H9 (cell line): Measurements from ENCODE around the gene FOXP4. TPM values are rescaled to one million over a fixed set of nuclear protein-coding genes. Genes with fewer than 3 reads are reported as not detected.

Experiments used
- DNase-seq: peaks from one replicate; pipeline ENCODE4 v3.0.0-alpha.2; 2017
- H2AFZ ChIP-seq: one replicate; pipeline ENCODE4 v1.6.1; 2013; ENCODE audit warnings: mild to moderate bottlenecking, low read length, control low read depth, moderate library complexity
- H2AK5ac ChIP-seq: 2 replicates; pipeline ENCODE4 v1.6.1; 2013; ENCODE audit warnings: low read length, control low read depth, mixed read lengths; ENCODE audit not compliant: insufficient read length
- H2BK120ac ChIP-seq: one replicate; pipeline ENCODE4 v1.6.1; 2013; ENCODE audit warnings: low read depth, mild to moderate bottlenecking, low read length, control low read depth, inconsistent platforms; ENCODE audit not compliant: poor library complexity, severe bottlenecking
- H2BK12ac ChIP-seq: 2 replicates; pipeline ENCODE4 v1.6.1; 2013; ENCODE audit warnings: low read length, control low read depth, mixed read lengths, low read depth; ENCODE audit not compliant: insufficient read length
- H2BK15ac ChIP-seq: 2 replicates; pipeline ENCODE4 v1.6.1; 2013; ENCODE audit warnings: low read depth, low read length, control low read depth
- H2BK20ac ChIP-seq: one replicate; pipeline ENCODE4 v1.6.1; 2013; ENCODE audit warnings: low read depth, mild to moderate bottlenecking, low read length, control low read depth, inconsistent platforms; ENCODE audit not compliant: poor library complexity, severe bottlenecking
- H2BK5ac ChIP-seq: 2 replicates; pipeline ENCODE4 v1.6.1; 2013; ENCODE audit warnings: low read length, control low read depth, mixed read lengths; ENCODE audit not compliant: insufficient read length
- H3K14ac ChIP-seq: 2 replicates; pipeline ENCODE4 v1.6.1; 2013; ENCODE audit warnings: low read length, control low read depth; ENCODE audit not compliant: insufficient read depth
- H3K18ac ChIP-seq: 2 replicates; pipeline ENCODE4 v1.6.1; 2013; ENCODE audit warnings: low read depth, mild to moderate bottlenecking, mixed read lengths, low read length, control low read depth; ENCODE audit not compliant: insufficient read length
- H3K23ac ChIP-seq: 2 replicates; pipeline ENCODE4 v1.6.1; 2013; ENCODE audit warnings: low read length, control low read depth, mixed read lengths, low read depth; ENCODE audit not compliant: insufficient read length
- H3K23me2 ChIP-seq: 2 replicates; pipeline ENCODE4 v1.6.1; 2013; ENCODE audit warnings: low read depth, mild to moderate bottlenecking, mixed read lengths, low read length, control low read depth; ENCODE audit not compliant: insufficient read length, poor library complexity, severe bottlenecking
- H3K27ac ChIP-seq: 2 replicates; pipeline ENCODE4 v1.5.1; 2013; ENCODE audit warnings: low read length, control low read depth, mixed read lengths, low read depth; ENCODE audit not compliant: insufficient read length
- H3K27me3 ChIP-seq: 2 replicates; pipeline ENCODE4 v1.6.1; 2013; ENCODE audit warnings: low read length, control low read depth, inconsistent platforms; ENCODE audit not compliant: insufficient read depth
- H3K4ac ChIP-seq: 2 replicates; pipeline ENCODE4 v1.6.1; 2013; ENCODE audit warnings: low read depth, mild to moderate bottlenecking, control low read depth, inconsistent platforms, low read length, moderate library complexity
- H3K4me1 ChIP-seq: 2 replicates; pipeline ENCODE4 v1.6.1; 2013; ENCODE audit warnings: low read length, control low read depth, inconsistent platforms; ENCODE audit not compliant: insufficient read depth
- H3K4me2 ChIP-seq: 2 replicates; pipeline ENCODE4 v1.6.1; 2013; ENCODE audit warnings: low read length, control low read depth, mixed read lengths; ENCODE audit not compliant: insufficient read length, insufficient read depth
- H3K56ac ChIP-seq: 2 replicates; pipeline ENCODE4 v1.6.1; 2013; ENCODE audit warnings: low read depth, mild to moderate bottlenecking, mixed read lengths, low read length, control low read depth; ENCODE audit not compliant: insufficient read length
- H3K79me1 ChIP-seq: 2 replicates; pipeline ENCODE4 v1.6.1; 2013; ENCODE audit warnings: low read depth, mild to moderate bottlenecking, moderate library complexity, low read length, control low read depth, inconsistent platforms; ENCODE audit not compliant: insufficient read depth, poor library complexity, severe bottlenecking
- H3K79me2 ChIP-seq: 2 replicates; pipeline ENCODE4 v1.6.1; 2013; ENCODE audit warnings: low read length, control low read depth, inconsistent platforms; ENCODE audit not compliant: insufficient read depth
- H3K9ac ChIP-seq: 2 replicates; pipeline ENCODE4 v1.6.1; 2013; ENCODE audit warnings: low read length, control low read depth, mixed read lengths; ENCODE audit not compliant: insufficient read length; ENCODE audit errors: extremely low read depth
- H3K9me3 ChIP-seq: one replicate; pipeline ENCODE4 v1.6.1; 2013; ENCODE audit warnings: low read depth, low read length, inconsistent platforms; ENCODE audit not compliant: control insufficient read depth
- H3T11ph ChIP-seq: one replicate; pipeline ENCODE4 v1.6.1; 2013; ENCODE audit warnings: mild to moderate bottlenecking, low read length, control low read depth, inconsistent platforms
- H4K20me1 ChIP-seq: one replicate; pipeline ENCODE4 v1.6.1; 2013; ENCODE audit not compliant: control insufficient read depth, insufficient read length, insufficient read depth
- H4K5ac ChIP-seq: 2 replicates; pipeline ENCODE4 v1.6.1; 2013; ENCODE audit warnings: low read depth, mild to moderate bottlenecking, mixed read lengths, low read length, control low read depth; ENCODE audit not compliant: insufficient read length
- H4K8ac ChIP-seq: replicated peaks from 2 replicates; pipeline ENCODE4 v1.6.1; 2013; ENCODE audit warnings: low read length, control low read depth, mixed read lengths, low read depth; ENCODE audit not compliant: insufficient read length
- H4K91ac ChIP-seq: 2 replicates; pipeline ENCODE4 v1.6.1; 2013; ENCODE audit warnings: low read depth, mild to moderate bottlenecking, moderate library complexity, mixed read lengths, low read length, control low read depth; ENCODE audit not compliant: insufficient read length
- H3K27ac Mint-ChIP-seq, 3 experiments: 2 replicates in 2 of 3; 3 replicates in 1 of 3; pipeline ENCODE4 v1.8.0; 2020 to 2021; ENCODE audit warnings: mixed read lengths in 3 of 3, mild to moderate bottlenecking in 1 of 3, moderate library complexity in 1 of 3
- H3K27me3 Mint-ChIP-seq: 2 replicates; pipeline ENCODE4 v1.8.0; 2021; ENCODE audit warnings: low read depth, mild to moderate bottlenecking, moderate library complexity, mixed read lengths
- H3K36me3 Mint-ChIP-seq, 3 experiments: 2 replicates in 2 of 3; 3 replicates in 1 of 3; pipeline ENCODE4 v1.8.0; 2020 to 2021; ENCODE audit warnings: low read depth in 3 of 3, mixed read lengths in 3 of 3; ENCODE audit not compliant: insufficient read depth in 1 of 3
- H3K4me1 Mint-ChIP-seq, 2 experiments: 2 replicates each; pipeline ENCODE4 v1.8.0; 2020; ENCODE audit warnings: mixed read lengths in 2 of 2
- H3K4me3 Mint-ChIP-seq, 2 experiments: 2 replicates in 1 of 2; 3 replicates in 1 of 2; pipeline ENCODE4 v1.8.0; 2020 to 2021; ENCODE audit warnings: mild to moderate bottlenecking in 2 of 2, mixed read lengths in 2 of 2, moderate library complexity in 1 of 2
- H3K9me3 Mint-ChIP-seq, 2 experiments: 2 replicates in 1 of 2; 3 replicates in 1 of 2; pipeline ENCODE4 v1.8.0; 2020; ENCODE audit warnings: mild to moderate bottlenecking in 2 of 2, mixed read lengths in 2 of 2, moderate library complexity in 1 of 2
- CTCF ChIP-seq: fragments of 200-600 bp; sonication (generic); conservative IDR thresholded peaks from 3 replicates; pipeline ENCODE4 v1.8.0; 2021; ENCODE audit warnings: antibody characterized with exemption, mild to moderate bottlenecking
- WGBS: extraction: QIAGEN DNeasy Blood & Tissue Kit; methylation state at CpG from one replicate; pipeline ENCODE4 v1.1.7; 2013; ENCODE audit warnings: missing lambda C conversion rate, low lambda C conversion rate, mixed read lengths; ENCODE audit not compliant: insufficient read length; ENCODE audit errors: extremely low coverage; 5-methylcytosine and 5-hydroxymethylcytosine counted together
- total RNA-seq: library from RNA; stranded (reverse); gene quantifications from 2 replicates; pipeline ENCODE4 v1.2.1, GENCODE V29; 2021

The FOXP4 gene
- total RNA-seq, 1 experiment from 2014 or later = 18.2 TPM

- H3K4me1 ChIP-seq = peaks cover 1% of the 10 kb centered on the region; the same call in 1 of the 2 replicates
- peaks cover 19 to 41% of the 10 kb centered on the region in 2 experiments for H3K4me1 Mint-ChIP-seq
- TF ChIP-seq CTCF = no peak
These were observed 43.7 kb downstream of the FOXP4 start for GRCh38 chr6:41589636-41590622.

More at GRCh38 chr6:41589636-41590622, 43.7 kb downstream of the FOXP4 start:
- Histone ChIP-seq H3K18ac (no peak overlapping the region), H2BK15ac (no peak overlapping the region), H2AFZ (no peak overlapping the region), H3K27me3 (no peaks in the 10 kb centered on the region), H3K56ac (no peak overlapping the region), H4K5ac (no peak overlapping the region), H3K9ac (no peak overlapping the region), H3K23ac (no peak overlapping the region), H2BK12ac (no peak overlapping the region), H3T11ph (no peak overlapping the region), H4K91ac (no peak overlapping the region), H3K27ac (no peak overlapping the region), H3K79me1 (no peaks in the 10 kb centered on the region), H3K79me2 (no peaks in the 10 kb centered on the region), H3K4me2 (no peak overlapping the region), H2BK5ac (no peak overlapping the region), H4K20me1 (no peaks in the 10 kb centered on the region), H4K8ac (no peak overlapping the region), H2BK120ac (no peak overlapping the region), H3K9me3 (no peaks in the 10 kb centered on the region), H2AK5ac (no peak overlapping the region), H3K23me2 (no peaks in the 10 kb centered on the region), H2BK20ac (no peak overlapping the region), H3K14ac (no peak overlapping the region), H3K4ac (no peak overlapping the region)
- no peaks in the 10 kb centered on the region for H3K9me3 Mint-ChIP-seq
- no CpG with 5 or more reads among the region's 39 CpGs for WGBS
- H3K4me3 Mint-ChIP-seq = no peak overlapping the region
- peaks cover 5 to 23% (median 21%) of the 10 kb centered on the region in 3 experiments; a peak in 6 of 7 replicates for H3K36me3 Mint-ChIP-seq
- DNase-seq = no peak
- no peak overlapping the region for H3K27ac Mint-ChIP-seq
- H3K27me3 Mint-ChIP-seq = peaks cover 27% of the 10 kb centered on the region
